Amniotic epithelial cell (primary cell): ENCODE results near the gene RAPGEF4.
"Not testable (repeated sequence)": the region's sequence is repeated elsewhere in the genome, so short reads cannot be mapped to it uniquely, and the experiment has no call there.

Source experiments
- DNase-seq: peaks from one replicate; pipeline ENCODE4 v3.0.0-alpha.2; 2010; ENCODE audit warnings: low read depth

The RAPGEF4 gene

DNA sequence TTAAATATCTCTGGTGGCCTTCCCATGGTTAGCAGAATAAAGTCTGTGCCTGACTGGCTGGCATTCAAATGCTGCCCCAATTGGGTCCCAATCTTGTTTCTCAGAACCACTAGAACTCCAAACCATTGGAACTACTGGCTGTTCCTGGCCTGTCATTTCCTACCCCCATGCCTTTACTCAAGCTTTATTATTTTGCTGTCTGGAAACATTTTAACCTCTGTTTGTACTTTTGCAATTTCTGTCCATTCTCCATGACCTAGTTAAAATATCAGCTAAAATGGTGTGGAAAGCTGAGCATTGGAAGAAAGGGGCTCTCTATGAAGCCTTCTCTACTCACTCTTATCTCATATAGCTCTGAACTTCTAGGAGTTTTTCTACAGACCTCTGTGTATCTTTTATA is 38.7 kb downstream of the RAPGEF4 start:
- no peak for DNase-seq

DNA sequence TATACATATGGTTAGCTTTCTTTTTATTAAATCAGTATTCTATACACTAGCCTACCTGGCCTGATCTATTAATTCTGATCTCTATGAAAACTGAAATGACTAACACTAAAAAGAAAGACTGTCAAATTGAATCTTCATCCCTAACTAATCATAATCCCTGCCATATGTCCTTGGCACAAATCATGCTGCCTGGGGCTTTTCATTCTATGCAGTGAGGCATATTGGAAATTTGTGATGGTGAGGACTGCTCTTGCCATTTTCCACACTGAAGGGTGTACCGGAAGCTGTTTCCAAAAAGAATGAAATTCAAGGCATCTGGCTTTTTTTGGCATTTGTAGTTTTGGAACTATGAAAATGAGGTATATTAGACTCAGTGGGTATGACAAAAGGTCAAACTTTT is 39.7 kb downstream of the RAPGEF4 start:
- DNase-seq, result no peak

DNA sequence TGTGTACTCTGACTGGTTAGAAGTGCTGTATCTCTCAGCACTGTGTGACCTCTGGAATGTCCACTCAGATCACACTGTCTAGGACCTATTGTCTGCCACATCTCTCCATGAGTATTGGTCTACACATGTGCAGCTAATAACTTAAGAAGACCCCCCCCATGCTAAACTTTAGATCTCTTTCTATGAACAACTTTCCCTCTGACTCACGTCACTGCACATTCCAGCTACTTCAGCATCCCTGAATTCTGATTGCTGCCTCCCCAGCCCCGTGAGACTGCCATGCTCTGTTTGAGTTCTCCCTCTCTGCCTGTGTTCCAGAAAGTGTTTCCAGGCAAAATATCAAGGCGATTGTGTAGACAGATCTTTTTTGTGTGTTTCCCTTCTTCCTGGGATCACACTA is 41.8 kb downstream of the RAPGEF4 start:
- DNase-seq, result no peak

DNA sequence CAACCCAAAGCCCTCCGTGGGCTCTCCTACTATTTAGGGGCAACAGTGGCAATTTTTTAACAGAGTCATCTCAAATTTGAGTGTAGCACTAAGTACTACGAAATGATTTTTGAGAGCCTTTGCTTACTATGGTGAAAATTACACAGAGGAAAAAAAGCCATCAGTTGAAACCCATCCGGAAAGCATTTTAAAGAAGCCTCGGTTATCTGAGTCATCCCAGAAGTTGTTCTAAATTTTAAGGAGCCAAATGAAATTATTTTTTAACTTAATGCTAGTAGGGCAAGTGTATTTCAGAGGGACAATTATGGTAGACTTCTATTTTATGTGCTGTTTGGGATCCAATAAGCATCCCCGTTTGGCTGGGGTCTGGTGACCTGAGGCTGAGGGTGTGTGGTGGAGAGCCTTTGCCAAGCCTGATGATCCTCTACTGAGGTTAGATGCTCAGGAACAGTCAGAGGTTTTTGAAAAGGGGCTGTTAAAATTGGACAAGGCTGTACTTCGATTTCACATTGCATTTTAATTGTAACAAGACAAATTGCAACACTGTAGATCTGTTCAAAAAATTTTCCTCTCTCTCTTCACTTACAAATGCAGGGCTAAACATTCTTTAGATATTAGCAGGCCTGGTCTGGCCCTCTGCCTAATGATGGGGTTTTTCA is 47.0 kb downstream of the RAPGEF4 start:
- peak; percentile 89 for DNase-seq

DNA sequence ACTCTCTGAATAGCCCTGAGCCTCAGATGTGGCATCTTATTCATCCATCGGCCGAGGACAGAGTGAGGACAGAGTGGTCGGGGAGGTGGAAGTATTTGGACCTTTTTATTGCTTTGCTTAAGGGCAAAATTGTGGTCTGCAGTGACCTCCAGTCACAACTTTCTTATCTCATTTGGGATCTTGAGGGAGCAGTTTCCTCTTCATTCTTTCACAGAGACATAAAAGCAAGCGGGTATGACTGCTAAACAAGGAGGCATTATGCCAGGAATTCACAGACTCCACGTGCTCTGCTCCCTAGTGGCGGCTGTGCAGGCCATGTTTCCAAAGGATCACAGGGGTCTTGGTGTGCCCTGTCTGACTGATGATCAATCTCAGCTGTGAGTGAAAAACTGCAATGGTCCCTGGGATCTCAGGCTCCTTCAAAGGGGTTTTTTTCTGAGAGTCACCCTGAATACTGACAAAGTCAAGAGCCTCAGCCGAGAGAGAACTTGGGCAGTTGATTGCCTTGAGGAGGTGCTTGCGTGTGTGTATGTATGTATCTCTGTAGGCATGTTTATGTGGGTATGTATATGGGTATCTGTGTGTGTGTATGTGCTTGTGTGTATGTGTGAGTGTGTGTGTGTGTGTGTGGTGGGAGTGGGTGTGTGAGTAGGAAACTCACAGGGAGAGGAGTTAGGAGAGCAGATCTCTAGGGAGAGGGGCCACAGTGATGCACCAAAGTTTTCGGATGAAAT is 47.7 kb downstream of the RAPGEF4 start:
- DNase-seq, result no peak

DNA sequence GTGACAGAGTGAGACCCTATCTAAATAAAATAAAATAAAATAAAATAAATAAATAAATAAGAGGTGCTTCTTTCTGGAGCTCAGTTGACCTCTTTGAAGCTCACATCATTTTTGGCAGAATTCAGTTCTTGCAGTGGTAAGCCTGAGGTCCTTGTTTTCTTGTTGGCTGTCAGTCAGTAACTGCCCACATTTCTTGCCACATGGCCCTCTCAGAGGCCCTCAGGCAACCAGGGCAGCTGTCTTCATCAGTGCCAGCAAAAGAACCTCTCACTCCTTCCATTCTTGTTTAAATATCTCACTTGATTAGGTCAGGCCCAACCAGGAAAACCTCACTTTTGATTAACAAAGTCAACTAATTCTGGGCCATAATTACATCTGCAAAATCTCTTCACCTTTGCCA is 53.2 kb downstream of the RAPGEF4 start:
- DNase-seq, result no peak

DNA sequence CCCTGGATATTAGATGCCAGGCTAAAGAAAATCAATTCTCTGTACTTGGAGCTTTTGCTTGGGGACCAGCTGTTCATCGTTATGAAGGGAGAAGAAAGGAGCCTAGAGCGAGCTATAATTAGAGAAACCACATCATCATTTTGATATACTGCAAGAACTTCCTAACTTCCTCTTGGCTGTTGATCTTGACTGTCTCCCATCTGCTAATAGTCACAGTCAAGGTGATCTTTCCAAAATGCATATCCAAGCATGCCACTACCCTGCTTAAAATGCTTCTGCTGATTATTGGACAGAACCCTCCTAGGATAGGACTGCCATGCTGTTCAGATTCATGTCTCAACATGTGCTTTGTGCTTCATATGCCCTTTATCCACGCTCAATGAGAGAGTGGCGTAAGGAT is 54.8 kb downstream of the RAPGEF4 start:
- DNase-seq, result no peak

DNA sequence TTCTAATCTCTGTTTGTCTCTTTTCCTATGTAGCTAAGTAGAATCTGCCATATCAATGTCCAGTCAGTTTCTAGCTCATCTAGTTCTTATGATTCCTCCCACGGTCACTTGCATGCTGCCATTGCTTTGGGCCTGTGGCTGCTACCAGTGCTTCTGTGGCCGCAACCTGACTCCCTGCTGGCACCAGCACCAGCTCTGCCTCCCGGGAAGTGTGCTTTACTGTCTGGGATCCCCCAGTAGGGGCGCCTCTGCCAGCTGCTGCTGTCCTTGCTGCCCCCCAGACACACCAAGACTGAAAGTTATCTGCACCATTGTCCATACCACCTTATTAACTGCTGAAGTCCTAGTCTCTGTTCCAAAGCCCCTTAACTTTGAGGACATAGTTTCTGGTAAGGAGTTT is 56.3 kb downstream of the RAPGEF4 start:
- no peak for DNase-seq

DNA sequence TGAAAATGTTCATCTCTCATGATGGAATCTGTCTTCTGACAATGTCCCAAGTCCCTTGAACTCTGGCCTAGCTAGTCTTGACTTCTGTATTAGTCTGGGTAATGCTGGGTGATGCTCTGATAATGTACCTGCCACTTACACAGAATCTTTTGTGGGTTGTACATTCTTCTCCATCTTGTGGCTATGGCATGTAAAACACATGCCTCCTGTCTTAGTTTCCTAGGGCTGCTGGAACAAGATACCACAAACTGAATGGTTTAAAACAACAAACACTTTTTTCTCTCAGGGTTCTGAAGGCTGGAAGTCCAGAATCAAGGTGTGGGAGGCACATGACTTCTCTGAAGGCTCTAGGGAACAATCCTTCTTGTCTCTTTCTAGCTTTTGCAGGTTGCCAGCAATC is 57.1 kb downstream of the RAPGEF4 start:
- peak; percentile 50 for DNase-seq

DNA sequence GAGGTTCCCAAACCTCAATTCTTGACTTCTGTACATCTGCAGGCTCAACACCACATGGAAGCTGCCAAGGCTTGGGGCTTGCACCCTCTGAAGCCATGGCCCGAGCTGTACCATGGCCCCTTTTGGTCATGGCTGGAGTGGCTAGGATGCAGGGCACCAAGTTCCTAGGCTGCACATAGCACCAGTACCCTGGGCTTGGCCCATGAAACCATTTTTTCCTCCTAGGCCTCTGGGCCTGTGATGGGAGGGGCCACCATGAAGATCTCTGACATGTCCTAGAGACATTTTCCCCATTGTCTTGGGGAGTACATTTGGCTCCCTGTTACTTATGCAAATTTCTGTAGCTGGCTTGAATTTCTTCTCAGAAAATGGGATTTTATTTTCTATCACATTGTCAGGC is 67.7 kb downstream of the RAPGEF4 start:
- DNase-seq, result not testable (repeated sequence)

DNA sequence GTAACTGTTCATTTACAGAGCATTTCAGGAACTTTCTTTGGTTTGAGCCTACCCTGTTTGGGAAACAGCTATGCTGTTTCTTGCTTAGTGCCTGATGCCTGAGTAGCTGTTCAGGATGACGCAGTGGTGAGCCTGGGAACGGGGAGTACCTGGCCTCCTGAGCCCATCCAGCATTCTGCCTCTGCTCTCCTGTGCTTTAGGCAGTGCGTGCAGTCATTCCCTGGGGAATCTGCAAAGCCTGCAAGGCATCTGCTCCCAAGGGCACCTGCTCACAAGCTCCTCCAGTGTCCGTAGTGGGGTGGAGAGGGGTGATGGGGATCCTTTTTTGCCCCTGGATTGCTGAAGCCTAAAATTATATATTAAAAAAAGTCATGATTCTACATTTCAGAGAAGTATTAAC is 68.8 kb downstream of the RAPGEF4 start:
- DNase-seq, result no peak

DNA sequence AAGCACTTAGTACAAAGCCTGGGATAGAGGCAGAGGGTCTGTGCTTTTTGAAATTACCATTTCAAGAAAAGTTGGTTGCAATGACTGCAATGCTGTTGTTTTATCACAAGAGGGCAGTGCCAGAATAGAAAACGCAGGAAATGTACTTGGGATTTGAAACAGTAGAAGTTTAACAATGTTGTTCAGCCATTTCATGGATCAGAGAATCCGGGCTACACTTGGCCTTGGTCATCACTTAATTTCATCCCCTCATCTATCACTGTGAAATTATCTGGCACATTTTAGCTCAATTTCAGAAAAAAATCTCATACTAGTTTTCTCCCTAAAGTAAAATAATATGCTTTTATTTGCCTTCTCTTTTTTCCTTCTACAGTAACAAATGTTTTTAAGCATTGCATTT is 70.8 kb downstream of the RAPGEF4 start:
- peak; percentile 55 for DNase-seq

DNA sequence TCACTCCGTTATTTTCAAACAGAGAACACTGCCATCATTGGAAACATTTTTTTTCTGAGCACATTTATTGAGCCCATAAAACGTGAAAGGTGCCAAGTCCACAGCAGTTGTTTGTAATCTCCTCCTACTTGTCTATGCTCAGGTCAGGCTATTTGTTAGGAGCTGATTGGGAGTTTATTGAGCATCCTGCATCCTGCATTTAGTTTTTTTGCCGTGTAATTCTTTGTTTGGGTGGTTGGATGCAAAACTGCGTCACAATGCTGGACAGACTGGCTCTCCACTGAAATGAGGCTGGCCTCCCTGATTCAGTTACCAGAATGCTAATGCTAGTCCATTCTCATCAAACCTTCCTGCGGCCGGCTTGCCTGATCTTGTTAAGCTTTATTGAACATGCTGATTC is 71.4 kb downstream of the RAPGEF4 start:
- DNase-seq, result no peak

DNA sequence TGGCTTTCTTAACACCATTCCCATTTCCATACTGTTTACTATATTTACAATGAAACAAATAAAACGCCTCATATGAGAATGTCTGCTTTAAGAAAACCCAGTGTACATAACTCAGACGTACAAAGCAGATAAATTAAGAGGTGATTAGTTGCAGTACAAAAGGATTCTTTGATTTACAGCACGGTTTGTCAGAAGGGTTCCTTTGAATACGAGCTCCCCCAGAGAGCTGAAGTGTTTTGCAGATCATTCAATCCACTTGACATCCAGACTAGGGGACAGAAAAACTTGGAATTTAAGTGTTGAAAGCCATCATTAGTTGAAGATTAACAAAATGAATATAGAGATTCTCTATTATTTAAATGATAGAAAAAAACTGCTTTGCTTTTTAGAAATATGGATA is 72.5 kb downstream of the RAPGEF4 start:
- DNase-seq, result no peak

DNA sequence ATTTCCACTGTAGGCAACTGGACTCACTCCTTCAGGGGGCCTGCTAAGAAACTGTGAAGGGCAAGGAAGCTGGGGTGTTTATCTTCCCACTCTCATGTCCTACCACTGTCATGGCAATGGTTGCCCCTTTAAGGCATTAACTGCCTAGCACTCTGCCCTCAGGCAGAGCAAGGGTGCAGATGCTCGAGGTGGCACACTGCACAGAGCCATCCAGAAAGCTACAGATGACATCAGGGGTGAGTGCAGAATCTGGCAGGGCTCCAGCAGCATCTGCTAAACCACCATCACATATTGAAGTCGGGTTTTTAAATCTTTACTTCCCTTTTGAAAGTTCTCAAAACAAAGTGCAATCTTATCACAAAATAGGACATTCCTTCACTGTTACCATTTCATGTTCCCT is 75.4 kb downstream of the RAPGEF4 start:
- DNase-seq, result no peak

DNA sequence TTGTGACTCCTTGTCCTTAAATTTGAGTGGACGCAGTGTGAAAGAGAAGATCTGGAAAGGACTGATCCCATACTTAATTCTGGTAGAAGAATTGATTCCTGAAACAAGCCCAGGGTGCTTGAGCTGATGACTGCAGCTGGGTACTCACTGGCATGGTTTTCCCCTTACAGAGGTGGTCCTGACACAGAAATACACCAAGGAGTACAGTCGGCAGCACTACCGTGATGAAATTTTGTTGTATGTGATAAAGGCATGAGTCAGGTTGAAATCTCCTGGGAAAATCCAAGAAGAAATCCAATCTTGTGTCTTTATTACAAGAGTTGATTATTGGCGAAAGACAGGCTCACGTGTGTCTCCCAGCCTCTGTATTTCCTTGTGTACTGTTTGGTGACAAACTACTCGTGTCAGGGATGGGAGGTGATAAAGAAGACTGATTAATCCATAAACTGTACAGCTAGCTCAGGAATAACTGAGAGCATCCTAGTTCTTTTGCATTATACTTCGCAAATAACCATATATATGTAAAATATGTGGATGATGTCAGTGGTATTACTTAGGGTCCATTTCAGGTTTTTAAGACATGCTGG is 76.6 kb downstream of the RAPGEF4 start:
- peak; percentile 55 for DNase-seq

DNA sequence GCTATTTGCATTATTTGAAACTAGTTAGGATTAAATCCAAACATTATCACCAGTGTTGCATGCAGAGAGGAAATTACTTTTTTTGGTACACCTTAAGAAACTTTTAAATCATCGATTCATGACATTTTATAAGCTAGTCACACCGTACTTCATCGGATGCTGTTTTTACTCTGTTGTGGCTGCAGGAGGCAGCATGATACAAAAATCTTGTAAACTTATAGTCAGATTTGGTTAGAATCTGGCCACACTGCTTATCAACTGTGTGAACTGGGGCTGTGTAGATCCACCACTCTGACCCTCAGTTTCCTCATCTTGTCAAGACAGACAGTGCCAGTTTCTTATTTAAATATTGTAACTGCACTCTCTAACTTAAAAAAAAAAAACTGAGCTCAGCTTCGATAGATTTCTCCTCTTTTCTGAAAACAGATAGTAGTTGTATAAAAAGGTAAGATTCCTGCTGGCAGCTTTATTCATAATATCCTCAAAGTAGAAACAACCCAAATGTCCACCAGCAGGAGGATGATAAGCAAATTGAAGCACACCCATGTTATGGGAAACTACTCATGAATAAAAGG is 77.8 kb downstream of the RAPGEF4 start:
- peak; percentile 44 for DNase-seq

DNA sequence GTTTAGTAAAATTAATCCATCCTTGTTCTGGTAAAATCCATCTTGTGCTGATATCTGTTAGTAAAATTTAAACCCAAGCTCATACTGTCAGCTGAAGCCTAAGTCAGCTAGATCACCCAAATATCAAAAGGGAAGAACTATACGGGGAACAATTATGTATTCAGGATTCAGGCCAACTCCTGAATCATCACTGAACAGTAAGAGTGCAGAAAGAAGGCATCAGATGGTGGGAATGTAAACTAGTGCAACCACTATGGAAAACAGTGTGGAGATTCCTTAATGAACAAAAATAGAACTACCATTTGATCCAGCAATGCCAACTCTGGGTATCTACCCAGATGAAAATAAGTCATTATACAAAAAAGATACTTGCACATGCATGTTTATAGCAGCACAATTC is 81.8 kb downstream of the RAPGEF4 start:
- no peak for DNase-seq

DNA sequence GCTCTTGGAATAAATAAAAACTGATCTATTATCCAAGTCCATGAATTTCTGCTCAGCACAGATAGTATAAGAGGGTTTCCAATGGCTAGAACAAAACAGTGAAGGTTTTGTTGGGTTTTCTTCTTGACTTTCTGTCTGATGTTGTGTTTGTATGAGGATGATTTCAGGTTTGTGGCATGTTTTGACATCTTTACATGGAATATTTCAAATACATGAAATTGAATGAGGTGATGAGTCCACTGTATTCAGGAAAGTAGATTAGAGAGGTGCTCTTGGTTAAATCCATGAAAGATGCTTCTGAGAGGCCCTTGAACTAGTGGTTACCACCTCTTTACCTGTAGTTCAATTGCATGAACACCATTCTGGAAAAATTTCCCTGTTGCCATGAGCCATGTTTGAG is 84.3 kb downstream of the RAPGEF4 start:
- no peak for DNase-seq

DNA sequence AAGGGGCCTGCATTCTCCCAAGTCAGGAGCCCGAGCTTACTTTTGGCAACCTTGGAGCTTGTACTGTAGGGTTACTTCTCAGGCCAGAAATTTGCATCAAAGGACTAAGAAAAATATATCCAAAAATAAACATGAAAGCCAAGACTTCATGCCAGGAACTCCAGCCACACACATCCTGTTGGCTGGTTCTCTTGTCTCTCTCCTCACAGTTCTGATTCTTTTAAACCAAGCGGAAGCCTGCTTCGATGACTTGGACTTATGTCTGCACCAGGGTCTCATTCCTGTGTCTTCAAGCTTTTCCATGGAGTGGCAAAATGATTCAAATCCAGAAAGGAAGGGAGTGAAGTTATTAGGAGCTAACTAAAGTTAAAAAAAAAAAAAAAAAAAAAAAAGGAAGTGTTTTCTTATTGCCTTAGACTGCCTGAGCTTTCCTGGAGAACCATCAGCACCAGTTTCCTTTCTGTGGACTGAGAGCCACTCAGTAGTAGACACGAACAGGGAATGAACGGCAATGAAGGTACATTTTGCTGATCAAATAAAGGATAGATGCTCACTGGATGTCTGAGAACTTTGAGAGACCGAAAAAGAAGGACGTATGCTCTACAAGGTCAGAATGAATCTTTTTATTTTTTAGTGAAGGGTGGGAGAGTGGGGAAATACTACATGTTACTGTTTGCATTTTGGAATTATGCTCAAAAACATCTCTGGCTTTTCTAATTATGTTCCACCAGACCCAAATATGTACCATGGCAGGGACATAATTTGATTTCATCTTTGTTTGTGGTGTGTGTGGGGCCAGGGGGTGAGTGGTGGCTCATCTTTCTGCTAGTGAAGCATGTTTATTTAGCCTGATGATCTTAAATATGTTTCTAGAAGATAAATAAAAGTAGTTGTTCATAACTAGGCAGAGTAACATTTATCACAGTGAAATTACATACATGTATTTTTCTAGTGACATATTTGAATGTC is 86.0 kb downstream of the RAPGEF4 start:
- DNase-seq, result no peak

DNA sequence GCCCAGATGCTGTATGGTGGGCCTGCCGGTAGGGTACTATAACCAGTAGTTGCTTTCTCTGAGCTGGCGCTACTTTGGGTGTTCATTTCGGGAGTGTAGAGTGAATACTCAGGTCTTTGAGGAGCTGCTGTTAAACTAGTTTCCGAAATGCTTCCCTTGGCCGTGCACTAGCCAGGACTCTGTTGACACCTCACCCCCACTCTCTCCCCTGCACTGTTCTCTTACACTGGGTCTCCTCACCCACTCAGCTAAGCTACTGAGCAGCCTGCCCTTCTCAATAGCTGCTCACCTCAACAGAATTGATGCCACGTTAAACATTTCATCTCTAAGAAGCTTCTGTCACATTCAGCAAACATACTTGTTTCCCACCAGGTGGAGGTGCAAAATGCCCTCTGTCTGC is 86.9 kb downstream of the RAPGEF4 start:
- DNase-seq, result no peak

DNA sequence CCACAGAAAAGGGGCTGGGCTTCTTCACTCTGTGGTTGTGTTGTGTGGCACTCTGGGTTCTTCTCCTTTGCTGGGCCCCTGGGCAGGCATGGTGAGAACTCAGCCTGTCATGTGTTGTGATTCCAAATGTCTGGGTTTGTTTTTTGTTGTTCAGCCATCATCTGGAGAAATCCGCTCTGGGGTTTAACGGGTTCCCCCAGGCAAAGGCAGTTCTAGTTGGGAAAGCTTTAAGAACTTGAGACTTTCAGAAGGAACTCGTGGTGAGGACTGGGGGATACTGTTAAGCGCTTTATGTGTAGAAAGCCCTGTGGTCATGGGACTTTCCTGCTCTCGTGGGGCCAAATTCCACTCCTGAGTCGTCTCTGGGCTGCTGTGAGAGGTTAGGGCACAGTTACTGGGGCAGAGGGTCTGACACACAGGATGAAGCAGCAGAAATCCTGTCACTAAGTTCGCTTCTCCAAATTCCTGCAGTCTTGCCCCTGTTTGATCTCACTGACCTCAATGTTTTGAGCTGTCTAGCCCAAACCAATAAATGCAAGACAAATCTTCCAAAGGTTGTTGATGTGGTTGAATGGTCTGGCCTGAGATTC is 87.7 kb downstream of the RAPGEF4 start:
- DNase-seq, result no peak
